Body of pancreas (tissue), 4 donors: ENCODE measurements around the gene BBX.

Experiments used
- CTCF ChIP-seq, 7 experiments: fragments of 450-650 bp in 4 of 7; fragments of 200-600 bp in 3 of 7; sonication (generic) in 3 of 7; IDR thresholded peaks; one replicate each; pipeline ENCODE4 v1.5.1; 2016 to 2019; ENCODE audit warnings: antibody characterized with exemption in 7 of 7
- POLR2A ChIP-seq, 3 donors: fragments of 450-650 bp; IDR thresholded peaks; one replicate each; pipeline ENCODE4 v1.6.1; 2016; ENCODE audit warnings: antibody characterized with exemption in 3 of 3, mild to moderate bottlenecking in 2 of 3

GRCh38 chr3:107612664-107613084, 89.9 kb downstream of the BBX start:
- TF ChIP-seq CTCF (IDR thresholded peaks at IDR 0.05) = no peak
- TF ChIP-seq POLR2A (IDR thresholded peaks at IDR 0.05) = no peak
